IMR-90 (cell line): ENCODE measurements around the gene RASSF7. TPM values are rescaled to one million over a fixed set of nuclear protein-coding genes. Genes with fewer than 3 reads are reported as not detected.

Experiments
- ATAC-seq: fragments of 200-7000 bp; cut with Tn5 transposase; 2 replicates; pipeline ENCODE4 v1.9.1; 2020; ENCODE audit warnings: low read depth, mild to moderate bottlenecking, moderate library complexity
- BruUV-seq: library from RNA; stranded (reverse); fragments of 400-500 nt; replicated peaks from 2 replicates; lab custom pipeline; 2021; lab: Mats Ljungman, UMichigan
- CTCF ChIA-PET: fragments of 300-600 bp; formaldehyde crosslinking; extraction: SDS; loops from one replicate; lab custom pipeline; 2021; ENCODE audit warnings: antibody characterized with exemption; lab: Yijun Ruan, JAX
- POLR2A ChIA-PET: fragments of 300-600 bp; sonication (Branson Sonifier 250); formaldehyde crosslinking; loops from one replicate; lab custom pipeline; 2022; ENCODE audit warnings: antibody characterized with exemption; ENCODE audit not compliant: unreplicated experiment; lab: Charles Lee
- DNase-seq: peaks from one replicate; pipeline ENCODE4 v3.0.0; 2013
- H2AFZ ChIP-seq: replicated peaks from 2 replicates; pipeline ENCODE3; 2013; ENCODE audit warnings: low read length, mild to moderate bottlenecking; ENCODE audit not compliant: poor library complexity
- H2AK5ac ChIP-seq: 2 replicates; pipeline ENCODE4 v1.6.1; 2013; ENCODE audit warnings: low read depth, low read length, inconsistent platforms
- H2AK9ac ChIP-seq: replicated peaks from 2 replicates; pipeline ENCODE3; 2013; ENCODE audit warnings: mild to moderate bottlenecking, low read depth, low read length, moderate library complexity; ENCODE audit not compliant: poor library complexity
- H2BK120ac ChIP-seq: 2 replicates; pipeline ENCODE4 v1.6.1; 2013; ENCODE audit warnings: low read depth, low read length, inconsistent platforms
- H2BK15ac ChIP-seq: 3 replicates; pipeline ENCODE4 v1.6.1; 2013; ENCODE audit warnings: low read depth, low read length, inconsistent platforms
- H2BK20ac ChIP-seq: 2 replicates; pipeline ENCODE4 v1.6.1; 2013; ENCODE audit warnings: low read depth, mild to moderate bottlenecking, inconsistent platforms, low read length, moderate library complexity
- H2BK5ac ChIP-seq: 2 replicates; pipeline ENCODE4 v1.6.1; 2013; ENCODE audit warnings: mild to moderate bottlenecking, low read depth, low read length, inconsistent platforms; ENCODE audit not compliant: poor library complexity, severe bottlenecking
- H3K14ac ChIP-seq: replicated peaks from 2 replicates; pipeline ENCODE4 v1.6.1; 2013; ENCODE audit warnings: low read depth, low read length, inconsistent platforms
- H3K18ac ChIP-seq: 2 replicates; pipeline ENCODE4 v1.6.1; 2013; ENCODE audit warnings: low read depth, low read length, control low read depth
- H3K23ac ChIP-seq: 2 replicates; pipeline ENCODE4 v1.6.1; 2013; ENCODE audit warnings: low read depth, low read length, inconsistent platforms
- H3K27ac ChIP-seq: 2 replicates; pipeline ENCODE4 v1.5.1; 2013; ENCODE audit warnings: mild to moderate bottlenecking, control low read depth, low read length; ENCODE audit not compliant: insufficient read depth
- H3K27me3 ChIP-seq: 2 replicates; pipeline ENCODE4 v1.6.1; 2013; ENCODE audit warnings: low read length; ENCODE audit not compliant: control insufficient read depth, insufficient read depth
- H3K36me3 ChIP-seq: 2 replicates; pipeline ENCODE4 v1.6.1; 2013; ENCODE audit warnings: low read length, mixed read lengths; ENCODE audit not compliant: control insufficient read depth, insufficient read depth
- H3K4ac ChIP-seq: 2 replicates; pipeline ENCODE4 v1.6.1; 2013; ENCODE audit warnings: low read depth, low read length, inconsistent platforms
- H3K4me1 ChIP-seq: 2 replicates; pipeline ENCODE4 v1.6.1; 2013; ENCODE audit warnings: low read length, mixed read lengths; ENCODE audit not compliant: control insufficient read depth, insufficient read depth
- H3K4me2 ChIP-seq: 2 replicates; pipeline ENCODE4 v1.6.1; 2013; ENCODE audit warnings: low read depth, mild to moderate bottlenecking, control low read depth, low read length, moderate library complexity
- H3K4me3 ChIP-seq: 2 replicates; pipeline ENCODE4 v1.5.1; 2013; ENCODE audit warnings: low read depth, mild to moderate bottlenecking, control low read depth, low read length, moderate library complexity; ENCODE audit not compliant: insufficient read depth
- H3K56ac ChIP-seq: 2 replicates; pipeline ENCODE4 v1.6.1; 2013; ENCODE audit warnings: low read length, inconsistent platforms; ENCODE audit not compliant: insufficient read depth; ENCODE audit errors: extremely low read depth
- H3K79me1 ChIP-seq, 2 experiments: 2 replicates each; pipeline ENCODE4 v1.6.1; 2013; ENCODE audit warnings: low read length in 2 of 2, inconsistent platforms in 1 of 2, low read depth in 1 of 2
- H3K9ac ChIP-seq: 2 replicates; pipeline ENCODE4 v1.6.1; 2013; ENCODE audit warnings: low read depth, low read length, control low read depth
- H3K9me1 ChIP-seq: 2 replicates; pipeline ENCODE4 v1.6.1; 2013; ENCODE audit warnings: low read length, inconsistent platforms; ENCODE audit not compliant: insufficient read depth
- H3K9me3 ChIP-seq: 2 replicates; pipeline ENCODE4 v1.6.1; 2013; ENCODE audit warnings: low read length; ENCODE audit not compliant: control insufficient read depth, insufficient read depth
- H4K20me1 ChIP-seq: 2 replicates; pipeline ENCODE4 v1.6.1; 2013; ENCODE audit warnings: low read length, inconsistent platforms; ENCODE audit not compliant: insufficient read depth
- H4K5ac ChIP-seq: 2 replicates; pipeline ENCODE4 v1.6.1; 2013; ENCODE audit warnings: mild to moderate bottlenecking, low read depth, low read length, control low read depth
- H4K8ac ChIP-seq, 2 experiments: 2 replicates each; pipeline ENCODE4 v1.6.1; 2013; ENCODE audit warnings: low read depth in 2 of 2, low read length in 2 of 2, control low read depth in 1 of 2, inconsistent platforms in 1 of 2
- H4K91ac ChIP-seq: 2 replicates; pipeline ENCODE4 v1.6.1; 2013; ENCODE audit warnings: low read depth, low read length, inconsistent platforms; ENCODE audit not compliant: insufficient read depth
- BHLHE40 ChIP-seq: fragments of 150-350 bp; IDR thresholded peaks from 2 replicates; pipeline ENCODE4 v1.6.1; 2016; ENCODE audit warnings: mild to moderate bottlenecking, low read depth, low read length
- CHD1 ChIP-seq: IDR thresholded peaks from 2 replicates; pipeline ENCODE4 v1.6.1; 2012; ENCODE audit warnings: low read depth, low read length, improper control_type of control experiment
- ELK1 ChIP-seq: fragments of 150-350 bp; IDR thresholded peaks from 2 replicates; pipeline ENCODE4 v1.6.1; 2016; ENCODE audit warnings: low read depth, mild to moderate bottlenecking, low read length, moderate library complexity, borderline replicate concordance
- FOS ChIP-seq: fragments of 150-350 bp; IDR thresholded peaks from 2 replicates; pipeline ENCODE4 v1.6.1; 2016; ENCODE audit warnings: low read depth, low read length
- MAFK ChIP-seq: IDR thresholded peaks from 2 replicates; pipeline ENCODE4 v1.6.1; 2012; ENCODE audit warnings: low read depth, low read length, improper control_type of control experiment
- MAZ ChIP-seq: IDR thresholded peaks from 2 replicates; pipeline ENCODE4 v1.6.1; 2012; ENCODE audit warnings: low read depth, mild to moderate bottlenecking, low read length, improper control_type of control experiment, moderate library complexity, borderline replicate concordance
- NFE2L2 ChIP-seq: fragments of 150-350 bp; IDR thresholded peaks from 2 replicates; pipeline ENCODE4 v1.6.1; 2016; ENCODE audit warnings: low read depth, mild to moderate bottlenecking, low read length
- POLR2A ChIP-seq: IDR thresholded peaks from 2 replicates; pipeline ENCODE4 v1.6.1; 2012; ENCODE audit warnings: mild to moderate bottlenecking, low read depth, low read length
- RCOR1 ChIP-seq: IDR thresholded peaks from 2 replicates; pipeline ENCODE4 v1.6.1; 2012; ENCODE audit warnings: mild to moderate bottlenecking, low read length, improper control_type of control experiment; ENCODE audit not compliant: insufficient replicate concordance
- SMC3 ChIP-seq: fragments of 150-350 bp; IDR thresholded peaks from 2 replicates; pipeline ENCODE4 v1.6.1; 2016; ENCODE audit warnings: low read depth, mild to moderate bottlenecking, antibody characterized with exemption, low read length, moderate library complexity
- WGBS, 2 experiments: methylation state at CpG; one replicate each; pipeline versions ENCODE4 v1.1.5 to v1.1.7; 2013; ENCODE audit warnings: missing lambda C conversion rate in 2 of 2; ENCODE audit not compliant: insufficient read length in 1 of 2; ENCODE audit errors: extremely low coverage in 2 of 2; 5-methylcytosine and 5-hydroxymethylcytosine counted together
- dilution Hi-C: fragments of 300-500 bp; cut with HindIII; formaldehyde crosslinking; loops from one replicate; pipeline ENCODE4 v1.14.3; 2018; ENCODE audit warnings: low sequenced_read_pairs; ENCODE audit not compliant: unreplicated experiment
- in situ Hi-C: fragments of 300-500 bp; cut with MboI; formaldehyde crosslinking; loops from 3 replicates; pipeline ENCODE4 v1.14.3; 2019; ENCODE audit warnings: low sequenced_read_pairs, inconsistent platforms, mixed read lengths
- intact Hi-C: fragments of 100-400 bp; cut with micrococcal nuclease; formaldehyde crosslinking; loops from 2 replicates; pipeline ENCODE4 v1.10.0; 2022
- polyA plus RNA-seq, 3 experiments: library from polyadenylated mRNA; depleted of rRNA; stranded (reverse); fragments of >200 nt; gene quantifications; 2 replicates each; pipeline ENCODE4 v1.2.3, GENCODE V29; 2012; ENCODE audit warnings: low replicate concordance in 1 of 3
- total RNA-seq: library from RNA; depleted of rRNA; stranded (reverse); fragments of >200 nt; gene quantifications from 2 replicates; pipeline ENCODE4 v1.2.3, GENCODE V29; 2012
- TF ChIP-seq, protein P1 (sequence below): conservative IDR thresholded peaks from 2 replicates; pipeline ENCODE4 v1.5.1; 2012; ENCODE audit warnings: mild to moderate bottlenecking, low read depth, low read length, improper control_type of control experiment
- TF ChIP-seq, protein P2 (sequence below): fragments of 150-350 bp; IDR thresholded peaks from 2 replicates; pipeline ENCODE4 v1.6.1; 2017; ENCODE audit warnings: mild to moderate bottlenecking, antibody characterized with exemption, low read length, low read depth

The RASSF7 gene
- total and polyA plus RNA-seq, 2 of the 4 experiments (the other 2 are of a cell fraction) = 6.8 to 18.5 TPM

DNA sequence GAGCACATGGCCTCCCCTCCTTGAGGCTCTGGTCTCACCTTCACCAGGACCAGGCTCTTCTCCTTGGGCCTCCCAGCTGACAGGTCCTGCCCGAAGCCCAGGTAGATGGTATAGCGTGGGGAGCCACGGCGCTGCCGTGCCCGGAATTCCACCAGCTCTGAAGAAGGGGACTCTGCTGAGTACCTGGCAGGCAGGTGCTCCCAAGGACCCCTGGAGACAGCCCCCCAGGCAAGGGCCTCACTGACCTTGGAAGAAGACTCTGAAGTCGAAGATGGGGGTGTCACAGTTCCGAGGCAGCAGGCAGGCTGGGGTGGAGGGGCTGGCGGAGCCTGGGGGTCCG, 52.2 kb downstream of the RASSF7 start:
- Histone ChIP-seq H3K14ac (no peak overlapping the region), H3K36me3 (peaks cover 55% of the 10 kb centered on the region), H2BK15ac (no peak overlapping the region), H3K79me1 (peaks cover 0 to 29% of the 10 kb centered on the region in 2 experiments; a peak in 3 of 4 replicates), H2AK9ac (no peak overlapping the region), H3K23ac (no peak overlapping the region), H2AK5ac (no peak overlapping the region), H4K20me1 (peaks cover 39% of the 10 kb centered on the region), H3K4me1 (peaks cover 4% of the 10 kb centered on the region; the same call in 1 of the 2 replicates), H4K91ac (no peak overlapping the region), H3K56ac (no peak overlapping the region), H2AFZ (no peak overlapping the region), H3K9ac (no peak overlapping the region), H3K9me3 (no peaks in the 10 kb centered on the region), H3K27ac (no peak overlapping the region), H3K18ac (no peak overlapping the region), H4K5ac (no peak overlapping the region), H2BK120ac (no peak overlapping the region), H3K9me1 (no peaks in the 10 kb centered on the region), H2BK5ac (no peak overlapping the region), H3K4me2 (no peak overlapping the region), H3K27me3 (no peaks in the 10 kb centered on the region), H3K4ac (no peak overlapping the region), H4K8ac (no peak overlapping the region), H2BK20ac (no peak overlapping the region), H3K4me3 (no peak overlapping the region)
- no peak for DNase-seq
- dilution Hi-C loops = no loop called here
- ChIA-PET POLR2A (no interaction called here), CTCF (no interaction called here)
- intact Hi-C loops = no loop called here
- TF ChIP-seq MAZ = no peak
- no peak for TF ChIP-seq CHD1
- no peak for TF ChIP-seq FOS
- TF ChIP-seq, protein P1, sequence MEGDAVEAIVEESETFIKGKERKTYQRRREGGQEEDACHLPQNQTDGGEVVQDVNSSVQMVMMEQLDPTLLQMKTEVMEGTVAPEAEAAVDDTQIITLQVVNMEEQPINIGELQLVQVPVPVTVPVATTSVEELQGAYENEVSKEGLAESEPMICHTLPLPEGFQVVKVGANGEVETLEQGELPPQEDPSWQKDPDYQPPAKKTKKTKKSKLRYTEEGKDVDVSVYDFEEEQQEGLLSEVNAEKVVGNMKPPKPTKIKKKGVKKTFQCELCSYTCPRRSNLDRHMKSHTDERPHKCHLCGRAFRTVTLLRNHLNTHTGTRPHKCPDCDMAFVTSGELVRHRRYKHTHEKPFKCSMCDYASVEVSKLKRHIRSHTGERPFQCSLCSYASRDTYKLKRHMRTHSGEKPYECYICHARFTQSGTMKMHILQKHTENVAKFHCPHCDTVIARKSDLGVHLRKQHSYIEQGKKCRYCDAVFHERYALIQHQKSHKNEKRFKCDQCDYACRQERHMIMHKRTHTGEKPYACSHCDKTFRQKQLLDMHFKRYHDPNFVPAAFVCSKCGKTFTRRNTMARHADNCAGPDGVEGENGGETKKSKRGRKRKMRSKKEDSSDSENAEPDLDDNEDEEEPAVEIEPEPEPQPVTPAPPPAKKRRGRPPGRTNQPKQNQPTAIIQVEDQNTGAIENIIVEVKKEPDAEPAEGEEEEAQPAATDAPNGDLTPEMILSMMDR = no peak
- TF ChIP-seq, protein P2, sequence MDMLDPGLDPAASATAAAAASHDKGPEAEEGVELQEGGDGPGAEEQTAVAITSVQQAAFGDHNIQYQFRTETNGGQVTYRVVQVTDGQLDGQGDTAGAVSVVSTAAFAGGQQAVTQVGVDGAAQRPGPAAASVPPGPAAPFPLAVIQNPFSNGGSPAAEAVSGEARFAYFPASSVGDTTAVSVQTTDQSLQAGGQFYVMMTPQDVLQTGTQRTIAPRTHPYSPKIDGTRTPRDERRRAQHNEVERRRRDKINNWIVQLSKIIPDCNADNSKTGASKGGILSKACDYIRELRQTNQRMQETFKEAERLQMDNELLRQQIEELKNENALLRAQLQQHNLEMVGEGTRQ = no peak
- no peak for TF ChIP-seq SMC3
- TF ChIP-seq ELK1 = no peak
- TF ChIP-seq RCOR1 = no peak
- TF ChIP-seq POLR2A = no peak
- TF ChIP-seq NFE2L2 = no peak
- no peak for TF ChIP-seq BHLHE40
- TF ChIP-seq MAFK = no peak
- no peak for ATAC-seq
- WGBS, 2 experiments = 92% methylated on average over 5 of the region's 10 CpGs; no CpG with 5 or more reads in 1 of the 2 experiments
- in situ Hi-C loops = no loop called here
- BruUV-seq = no TSS peak
